Measurements from ENCODE around the gene ZNF70. TPM values are rescaled to one million over a fixed set of nuclear protein-coding genes. Genes with fewer than 3 reads are reported as not detected.

The ZNF70 gene
- total and polyA plus RNA-seq, 2 of the 13 experiments (the other 11 are each of a cell fraction or from before 2014, with no cell fraction given): 0.62 to 3.6 TPM

DNA sequence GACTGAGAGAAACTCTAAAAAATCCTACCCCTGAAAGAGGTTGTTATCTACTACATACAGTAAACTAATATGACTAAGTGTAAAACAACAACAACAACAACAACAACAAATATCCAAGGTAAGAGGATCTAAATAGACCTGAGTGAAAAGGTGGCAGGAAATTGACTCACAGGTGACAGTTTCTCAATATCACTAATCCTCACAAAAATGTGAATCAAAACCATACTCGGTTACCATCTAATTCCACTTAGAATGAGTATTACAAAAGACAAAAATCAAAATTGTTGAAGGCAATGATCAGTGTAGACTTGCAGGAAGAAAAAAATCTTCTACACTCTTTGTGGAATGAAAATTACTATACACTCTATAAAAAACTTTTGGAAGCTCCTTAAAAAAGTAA lies 42.6 kb downstream of the ZNF70 start:
- H3K27ac ChIP-seq (ENCODE audit: extremely low read length, insufficient read depth, low read length): no peak overlapping the region
- H3K79me2 ChIP-seq (ENCODE audit: insufficient read depth, low read length): peaks cover 2% of the 10 kb centered on the region
- H3K9me3 ChIP-seq (ENCODE audit: low read length): no peaks in the 10 kb centered on the region
- in situ Hi-C loops (cut with HindIII; ENCODE audit: extremely low pct_ligation_motif_present, low pct_unique_long_range_greater_than_20kb) (no loop called here), intact Hi-C loops (cut with micrococcal nuclease; ENCODE audit: unreplicated experiment) (no loop called here)
- H4K20me1 ChIP-seq (ENCODE audit: insufficient read depth, low read length): no peaks in the 10 kb centered on the region
- no TSS peak for BruUV-seq (replicated peaks)
- ChIA-PET CTCF (ENCODE audit: low intra/inter-chr PET ratio, low total read pairs) (no interaction called here), POLR2A (no interaction called here)
- whole genome bisulfite sequencing (ENCODE audit: low lambda C conversion rate): 95% methylated on average over 1 of the region's 1 CpG
- ATAC-seq: no peak
- no peak for FAIRE-seq
- H3K27me3 ChIP-seq (ENCODE audit: control insufficient read depth in 1 of 2, insufficient read depth in 2 of 2, low read length in 2 of 2): no peaks in the 10 kb centered on the region
- H3K36me3 ChIP-seq (replicated peaks in 1 of 2; ENCODE audit: control insufficient read depth in 1 of 2, insufficient read depth in 2 of 2, low read length in 2 of 2): peaks cover 22 to 80% of the 10 kb centered on the region in 2 experiments
- DNase-seq (ENCODE audit: low spot score): no peak
- H2AFZ ChIP-seq (ENCODE audit: low read length): no peak overlapping the region
- no peak overlapping the region for H3K4me3 ChIP-seq (replicated peaks in 1 of 3; ENCODE audit: insufficient read depth in 1 of 3, low read depth in 2 of 3, low read length in 3 of 3)
- no peaks in the 10 kb centered on the region for H3K4me1 ChIP-seq (ENCODE audit: insufficient read depth, low read length)
- TF ChIP-seq RAD21 (CRISPR knock-in tag; IDR thresholded peaks at IDR 0.05) (no peak), RXRB (CRISPR knock-in tag; IDR thresholded peaks at IDR 0.05; ENCODE audit: borderline replicate concordance) (no peak), NCOA5 (CRISPR knock-in tag; IDR thresholded peaks at IDR 0.05) (no peak), SYNCRIP (IDR thresholded peaks at IDR 0.05; ENCODE audit: insufficient read depth, low read depth, low read length) (no peak), ZNF432 (CRISPR knock-in tag; IDR thresholded peaks at IDR 0.05; ENCODE audit: borderline replicate concordance) (no peak), MYNN (CRISPR knock-in tag; IDR thresholded peaks at IDR 0.05; ENCODE audit: low read depth) (no peak), BRCA1 (CRISPR knock-in tag; IDR thresholded peaks at IDR 0.05) (no peak), IKZF5 (CRISPR knock-in tag; IDR thresholded peaks at IDR 0.05) (no peak), DNMT3B (CRISPR knock-in tag; conservative IDR thresholded peaks at IDR 0.05) (no peak), ZNF256 (CRISPR knock-in tag; conservative IDR thresholded peaks at IDR 0.05) (no peak), SMAD1 (CRISPR knock-in tag; IDR thresholded peaks at IDR 0.05; ENCODE audit: borderline replicate concordance, low read depth) (no peak), ZBTB3 (CRISPR knock-in tag; IDR thresholded peaks at IDR 0.05; ENCODE audit: borderline replicate concordance, low read depth) (no peak), ZNF792 (CRISPR knock-in tag; IDR thresholded peaks at IDR 0.05) (no peak)
- TF ChIP-seq, protein P1, sequence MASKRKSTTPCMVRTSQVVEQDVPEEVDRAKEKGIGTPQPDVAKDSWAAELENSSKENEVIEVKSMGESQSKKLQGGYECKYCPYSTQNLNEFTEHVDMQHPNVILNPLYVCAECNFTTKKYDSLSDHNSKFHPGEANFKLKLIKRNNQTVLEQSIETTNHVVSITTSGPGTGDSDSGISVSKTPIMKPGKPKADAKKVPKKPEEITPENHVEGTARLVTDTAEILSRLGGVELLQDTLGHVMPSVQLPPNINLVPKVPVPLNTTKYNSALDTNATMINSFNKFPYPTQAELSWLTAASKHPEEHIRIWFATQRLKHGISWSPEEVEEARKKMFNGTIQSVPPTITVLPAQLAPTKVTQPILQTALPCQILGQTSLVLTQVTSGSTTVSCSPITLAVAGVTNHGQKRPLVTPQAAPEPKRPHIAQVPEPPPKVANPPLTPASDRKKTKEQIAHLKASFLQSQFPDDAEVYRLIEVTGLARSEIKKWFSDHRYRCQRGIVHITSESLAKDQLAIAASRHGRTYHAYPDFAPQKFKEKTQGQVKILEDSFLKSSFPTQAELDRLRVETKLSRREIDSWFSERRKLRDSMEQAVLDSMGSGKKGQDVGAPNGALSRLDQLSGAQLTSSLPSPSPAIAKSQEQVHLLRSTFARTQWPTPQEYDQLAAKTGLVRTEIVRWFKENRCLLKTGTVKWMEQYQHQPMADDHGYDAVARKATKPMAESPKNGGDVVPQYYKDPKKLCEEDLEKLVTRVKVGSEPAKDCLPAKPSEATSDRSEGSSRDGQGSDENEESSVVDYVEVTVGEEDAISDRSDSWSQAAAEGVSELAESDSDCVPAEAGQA (IDR thresholded peaks at IDR 0.05; ENCODE audit: low read depth): no peak
- TF ChIP-seq, protein P1 (CRISPR knock-in tag; IDR thresholded peaks at IDR 0.05; ENCODE audit: borderline replicate concordance): no peak
- TF ChIP-seq, protein P2, sequence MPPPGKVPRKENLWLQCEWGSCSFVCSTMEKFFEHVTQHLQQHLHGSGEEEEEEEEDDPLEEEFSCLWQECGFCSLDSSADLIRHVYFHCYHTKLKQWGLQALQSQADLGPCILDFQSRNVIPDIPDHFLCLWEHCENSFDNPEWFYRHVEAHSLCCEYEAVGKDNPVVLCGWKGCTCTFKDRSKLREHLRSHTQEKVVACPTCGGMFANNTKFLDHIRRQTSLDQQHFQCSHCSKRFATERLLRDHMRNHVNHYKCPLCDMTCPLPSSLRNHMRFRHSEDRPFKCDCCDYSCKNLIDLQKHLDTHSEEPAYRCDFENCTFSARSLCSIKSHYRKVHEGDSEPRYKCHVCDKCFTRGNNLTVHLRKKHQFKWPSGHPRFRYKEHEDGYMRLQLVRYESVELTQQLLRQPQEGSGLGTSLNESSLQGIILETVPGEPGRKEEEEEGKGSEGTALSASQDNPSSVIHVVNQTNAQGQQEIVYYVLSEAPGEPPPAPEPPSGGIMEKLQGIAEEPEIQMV (CRISPR knock-in tag; IDR thresholded peaks at IDR 0.05; ENCODE audit: low read depth): no peak
- no peak overlapping the region for H3K9ac ChIP-seq (ENCODE audit: insufficient read depth, low read depth, low read length)
- no peak overlapping the region for H3K4me2 ChIP-seq (ENCODE audit: low read depth, low read length)
